Stimulated activated naive CD8-positive, alpha-beta T cell treated with anti-CD3 and anti-CD28 coated beads, Interleukin-15, amount 100 ng/mL, for 72 hours (primary cell): ENCODE data around the gene XCL2.

Source experiments
- ATAC-seq: fragments of 150-1000 bp; cut with Tn5 transposase; 2 replicates; pipeline ENCODE4 v1.10.0; 2021; ENCODE audit warnings: mild to moderate bottlenecking, moderate library complexity
- DNase-seq, 2 donors: peaks; one replicate each; pipeline ENCODE4 v3.0.0; 2021 to 2022
- H3K27ac Mint-ChIP-seq, 2 donors: one replicate each; pipeline ENCODE4 v1.8.0; 2022; ENCODE audit warnings: mild to moderate bottlenecking in 2 of 2, mixed read lengths in 2 of 2, moderate library complexity in 2 of 2
- H3K27me3 Mint-ChIP-seq: one replicate; pipeline ENCODE4 v1.8.0; 2022; ENCODE audit warnings: mixed read lengths
- H3K4me1 Mint-ChIP-seq: one replicate; pipeline ENCODE4 v1.8.0; 2022; ENCODE audit warnings: mild to moderate bottlenecking, mixed read lengths
- H3K4me3 Mint-ChIP-seq, 2 donors: one replicate each; pipeline ENCODE4 v1.8.0; 2022; ENCODE audit warnings: mild to moderate bottlenecking in 2 of 2, mixed read lengths in 2 of 2, moderate library complexity in 1 of 2
- H3K9me3 Mint-ChIP-seq, 2 donors: one replicate each; pipeline ENCODE4 v1.8.0; 2022; ENCODE audit warnings: mixed read lengths in 2 of 2

Gene XCL2

GRCh38 chr1:168509875-168510791 lies 33.7 kb downstream of the XCL2 start:
- Mint-ChIP-seq H3K27ac (peak overlapping the region; percentile 94 to 97), H3K27me3 (no peaks in the 10 kb centered on the region), H3K4me1 (peaks cover 93% of the 10 kb centered on the region), H3K9me3 (peaks cover 0 to 3% of the 10 kb centered on the region in 2 donors), H3K4me3 (peak overlapping the region; percentile 60 to 69)
- peak; percentile 90 for ATAC-seq
- peak; percentile 69 to 86 for DNase-seq

GRCh38 chr1:168509210-168509609 lies 34.6 kb downstream of the XCL2 start:
- Mint-ChIP-seq H3K27ac (peak overlapping the region; percentile 94 to 97), H3K9me3 (peaks cover 0 to 3% of the 10 kb centered on the region in 2 donors), H3K4me1 (peaks cover 93% of the 10 kb centered on the region), H3K27me3 (no peaks in the 10 kb centered on the region), H3K4me3 (peak overlapping the region; percentile 41 to 60)
- no peak for DNase-seq
- ATAC-seq, result no peak

GRCh38 chr1:168507828-168508227 lies 36.0 kb downstream of the XCL2 start:
- ATAC-seq (no peak), DNase-seq (no peak)
- Mint-ChIP-seq H3K4me3 (no peak overlapping the region), H3K27me3 (no peaks in the 10 kb centered on the region), H3K4me1 (peaks cover 92% of the 10 kb centered on the region), H3K9me3 (peaks cover 0 to 10% of the 10 kb centered on the region in 2 donors), H3K27ac (peak overlapping the region in 1 of 2 donors; percentile 77)

- no peak overlapping the region for H3K27ac Mint-ChIP-seq
- H3K9me3 Mint-ChIP-seq, result peaks cover 0 to 10% of the 10 kb centered on the region in 2 donors
- no peak overlapping the region for H3K4me3 Mint-ChIP-seq
- H3K27me3 Mint-ChIP-seq, result no peaks in the 10 kb centered on the region
- H3K4me1 Mint-ChIP-seq, result peaks cover 87% of the 10 kb centered on the region
- no peak for DNase-seq
- ATAC-seq, result no peak
Measured at GRCh38 chr1:168507231-168507630, 36.6 kb downstream of the XCL2 start.

- no peak overlapping the region for H3K27ac Mint-ChIP-seq
- no peak overlapping the region for H3K4me3 Mint-ChIP-seq
- ATAC-seq, result no peak
- peaks cover 87% of the 10 kb centered on the region for H3K4me1 Mint-ChIP-seq
- H3K9me3 Mint-ChIP-seq, result peaks cover 0 to 10% of the 10 kb centered on the region in 2 donors
- no peak for DNase-seq
- no peaks in the 10 kb centered on the region for H3K27me3 Mint-ChIP-seq
Measured at GRCh38 chr1:168506204-168506819, 37.5 kb downstream of the XCL2 start.

- DNase-seq, result no peak
- peaks cover 0 to 10% of the 10 kb centered on the region in 2 donors for H3K9me3 Mint-ChIP-seq
- H3K27me3 Mint-ChIP-seq, result no peaks in the 10 kb centered on the region
- peaks cover 83% of the 10 kb centered on the region for H3K4me1 Mint-ChIP-seq
- peak overlapping the region in 1 of 2 donors; percentile 55 for H3K27ac Mint-ChIP-seq
- ATAC-seq, result no peak
- H3K4me3 Mint-ChIP-seq, result peak overlapping the region; percentile 5 to 46
Measured at GRCh38 chr1:168505006-168505405, 38.8 kb downstream of the XCL2 start.

GRCh38 chr1:168504064-168504837 lies 39.5 kb downstream of the XCL2 start:
- peaks cover 83% of the 10 kb centered on the region for H3K4me1 Mint-ChIP-seq
- ATAC-seq (peak; percentile 94), DNase-seq (peak in 1 of 2 donors; percentile 53)
- H3K4me3 Mint-ChIP-seq, result peak overlapping the region in 1 of 2 donors; percentile 46
- no peaks in the 10 kb centered on the region for H3K27me3 Mint-ChIP-seq
- H3K27ac Mint-ChIP-seq, result peak overlapping the region in 1 of 2 donors; percentile 55
- peaks cover 0 to 10% of the 10 kb centered on the region in 2 donors for H3K9me3 Mint-ChIP-seq

- ATAC-seq (peak; percentile 40), DNase-seq (no peak)
- Mint-ChIP-seq H3K9me3 (peaks cover 0 to 12% of the 10 kb centered on the region in 2 donors), H3K4me3 (no peak overlapping the region), H3K27me3 (no peaks in the 10 kb centered on the region), H3K27ac (no peak overlapping the region), H3K4me1 (peaks cover 54% of the 10 kb centered on the region)
Measured at GRCh38 chr1:168499688-168500049, 44.1 kb downstream of the XCL2 start.

- no peaks in the 10 kb centered on the region for H3K27me3 Mint-ChIP-seq
- ATAC-seq, result no peak
Measured at GRCh38 chr1:168498956-168499687, 44.7 kb downstream of the XCL2 start.

GRCh38 chr1:168498159-168498631 lies 45.6 kb downstream of the XCL2 start:
- ATAC-seq (no peak), DNase-seq (no peak)
- Mint-ChIP-seq H3K27ac (no peak overlapping the region), H3K4me3 (no peak overlapping the region), H3K27me3 (no peaks in the 10 kb centered on the region), H3K4me1 (peaks cover 47% of the 10 kb centered on the region), H3K9me3 (peaks cover 7 to 12% of the 10 kb centered on the region in 2 donors)

More at GRCh38 chr1:168498956-168499687, 44.7 kb downstream of the XCL2 start:
- Mint-ChIP-seq H3K27ac (no peak overlapping the region), H3K9me3 (peaks cover 0 to 12% of the 10 kb centered on the region in 2 donors), H3K4me3 (no peak overlapping the region), H3K4me1 (peaks cover 49% of the 10 kb centered on the region)
- DNase-seq, result no peak

- peaks cover 43% of the 10 kb centered on the region for H3K4me1 Mint-ChIP-seq
Measured at GRCh38 chr1:168497376-168497950, 46.3 kb downstream of the XCL2 start.

GRCh38 chr1:168491527-168492164 lies 52.2 kb downstream of the XCL2 start:
- ATAC-seq (no peak), DNase-seq (no peak)
- H3K27me3 Mint-ChIP-seq, result no peaks in the 10 kb centered on the region
- H3K27ac Mint-ChIP-seq, result no peak overlapping the region
- no peak overlapping the region for H3K4me3 Mint-ChIP-seq
- H3K4me1 Mint-ChIP-seq, result peaks cover 11% of the 10 kb centered on the region
- peaks cover 5 to 7% of the 10 kb centered on the region in 2 donors for H3K9me3 Mint-ChIP-seq

More at GRCh38 chr1:168497376-168497950, 46.3 kb downstream of the XCL2 start:
- ATAC-seq, result no peak
- Mint-ChIP-seq H3K27ac (no peak overlapping the region), H3K27me3 (no peaks in the 10 kb centered on the region), H3K9me3 (peaks cover 7 to 11% of the 10 kb centered on the region in 2 donors), H3K4me3 (no peak overlapping the region)
- no peak for DNase-seq
